ENCODE measurements around the gene GSTM5.
"Not testable (repeated sequence)": the region's sequence is repeated elsewhere in the genome, so short reads cannot be mapped to it uniquely, and the experiment has no call there.

GSTM5 gene

GRCh38 chr1:109697861-109698260 lies 14.2 kb upstream of the GSTM5 start:
- not testable (repeated sequence) for DNase-seq

GRCh38 chr1:109702940-109703339 lies 9.1 kb upstream of the GSTM5 start:
- DNase-seq = not testable (repeated sequence)

- no peak for DNase-seq
Measured at GRCh38 chr1:109704173-109704572, 7.9 kb upstream of the GSTM5 start.

- no peak for DNase-seq
Measured at GRCh38 chr1:109705411-109705810, 6.6 kb upstream of the GSTM5 start.

- DNase-seq = not testable (repeated sequence)
Measured at GRCh38 chr1:109708949-109709348, 3.1 kb upstream of the GSTM5 start.

GRCh38 chr1:109709822-109710221 lies 2.2 kb upstream of the GSTM5 start:
- DNase-seq = not testable (repeated sequence)

- no peak for DNase-seq
Measured at GRCh38 chr1:109712321-109712864, 342 bp downstream of the GSTM5 start.

- DNase-seq = no peak
Measured at GRCh38 chr1:109713636-109714035, 1.6 kb downstream of the GSTM5 start.

- DNase-seq = no peak
Measured at GRCh38 chr1:109714661-109715372, 2.8 kb downstream of the GSTM5 start.

- DNase-seq = no peak
Measured at GRCh38 chr1:109716121-109716520, 4.1 kb downstream of the GSTM5 start.

- DNase-seq = no peak
Measured at GRCh38 chr1:109716570-109717090, 4.6 kb downstream of the GSTM5 start.

GRCh38 chr1:109717729-109718128 lies 5.7 kb downstream of the GSTM5 start:
- DNase-seq = no peak

- no peak for DNase-seq
Measured at GRCh38 chr1:109718495-109718894, 6.4 kb downstream of the GSTM5 start.

- no peak for DNase-seq
Measured at GRCh38 chr1:109719337-109719837, 7.3 kb downstream of the GSTM5 start.

- no peak for DNase-seq
Measured at GRCh38 chr1:109721042-109721441, 9.0 kb downstream of the GSTM5 start.

GRCh38 chr1:109721971-109722370 lies 9.9 kb downstream of the GSTM5 start:
- no peak for DNase-seq

- DNase-seq = no peak
Measured at GRCh38 chr1:109722908-109723691, 11.0 kb downstream of the GSTM5 start.

- DNase-seq = no peak
Measured at GRCh38 chr1:109724933-109725332, 12.9 kb downstream of the GSTM5 start.

- no peak for DNase-seq
Measured at GRCh38 chr1:109725510-109725909, 13.5 kb downstream of the GSTM5 start.

- DNase-seq = no peak
Measured at GRCh38 chr1:109726007-109726406, 14.0 kb downstream of the GSTM5 start.

- no peak for DNase-seq
Measured at GRCh38 chr1:109726728-109727373, 14.8 kb downstream of the GSTM5 start.

- DNase-seq = no peak
Measured at GRCh38 chr1:109728870-109729269, 16.8 kb downstream of the GSTM5 start.

- no peak for DNase-seq
Measured at GRCh38 chr1:109730666-109731065, 18.6 kb downstream of the GSTM5 start.

All from activated T-cell treated with anti-CD3 and anti-CD28 coated beads, Interleukin-2, amount 50 U/mL, for 48 hours (primary cell).